ENCODE data around the gene SMIM10. TPM values are rescaled to one million over a fixed set of nuclear protein-coding genes. Genes with fewer than 3 reads are reported as not detected.

SMIM10 gene
- total RNA-seq, 1 experiment from 2014 or later: 7.2 TPM

GRCh38 chrX:134971926-134972325 lies 18.9 kb upstream of the SMIM10 start:
- in situ Hi-C loops (cut with HindIII; ENCODE audit: low pct_unique_long_range_greater_than_20kb, low sequenced_read_pairs): no loop called here
- intact Hi-C loops (cut with micrococcal nuclease; ENCODE audit: unreplicated experiment): no loop called here
- TF ChIP-seq, protein P1, sequence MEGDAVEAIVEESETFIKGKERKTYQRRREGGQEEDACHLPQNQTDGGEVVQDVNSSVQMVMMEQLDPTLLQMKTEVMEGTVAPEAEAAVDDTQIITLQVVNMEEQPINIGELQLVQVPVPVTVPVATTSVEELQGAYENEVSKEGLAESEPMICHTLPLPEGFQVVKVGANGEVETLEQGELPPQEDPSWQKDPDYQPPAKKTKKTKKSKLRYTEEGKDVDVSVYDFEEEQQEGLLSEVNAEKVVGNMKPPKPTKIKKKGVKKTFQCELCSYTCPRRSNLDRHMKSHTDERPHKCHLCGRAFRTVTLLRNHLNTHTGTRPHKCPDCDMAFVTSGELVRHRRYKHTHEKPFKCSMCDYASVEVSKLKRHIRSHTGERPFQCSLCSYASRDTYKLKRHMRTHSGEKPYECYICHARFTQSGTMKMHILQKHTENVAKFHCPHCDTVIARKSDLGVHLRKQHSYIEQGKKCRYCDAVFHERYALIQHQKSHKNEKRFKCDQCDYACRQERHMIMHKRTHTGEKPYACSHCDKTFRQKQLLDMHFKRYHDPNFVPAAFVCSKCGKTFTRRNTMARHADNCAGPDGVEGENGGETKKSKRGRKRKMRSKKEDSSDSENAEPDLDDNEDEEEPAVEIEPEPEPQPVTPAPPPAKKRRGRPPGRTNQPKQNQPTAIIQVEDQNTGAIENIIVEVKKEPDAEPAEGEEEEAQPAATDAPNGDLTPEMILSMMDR (IDR thresholded peaks at IDR 0.05): no peak
- TF ChIP-seq REST (IDR thresholded peaks at IDR 0.05; ENCODE audit: insufficient read depth in 1 of 2, low read depth in 2 of 2, low read length in 1 of 2) (no peak), POLR2AphosphoS5 (IDR thresholded peaks at IDR 0.05; ENCODE audit: low read depth, low read length) (no peak), SIN3A (IDR thresholded peaks at IDR 0.05; ENCODE audit: borderline replicate concordance, insufficient read depth, low read depth, low read length) (no peak), TCF7L2 (IDR thresholded peaks at IDR 0.05; ENCODE audit: low read depth, low read length) (no peak)
- H3K4me1 ChIP-seq (ENCODE audit: control insufficient read depth, insufficient read depth, low read length): no peaks in the 10 kb centered on the region
- no TSS peak for BruUV-seq (replicated peaks)
- H3K9me3 ChIP-seq (ENCODE audit: control insufficient read depth, insufficient read depth, low read depth, low read length): no peaks in the 10 kb centered on the region
- DNase-seq (ENCODE audit: low read depth, low spot score): no peak
- no peak for ATAC-seq
- POLR2A ChIA-PET: no interaction called here
- H3K27me3 ChIP-seq (ENCODE audit: control insufficient read depth, insufficient read depth, low read length): no peaks in the 10 kb centered on the region
- CTCF ChIA-PET: no interaction called here
- H3K27ac ChIP-seq (ENCODE audit: low read length): no peak overlapping the region
- H3K36me3 ChIP-seq (ENCODE audit: control insufficient read depth, insufficient read depth, low read length): no peaks in the 10 kb centered on the region
- no peak overlapping the region for H3K4me3 ChIP-seq (ENCODE audit: low read depth in 2 of 2, low read length in 2 of 2)

DNA sequence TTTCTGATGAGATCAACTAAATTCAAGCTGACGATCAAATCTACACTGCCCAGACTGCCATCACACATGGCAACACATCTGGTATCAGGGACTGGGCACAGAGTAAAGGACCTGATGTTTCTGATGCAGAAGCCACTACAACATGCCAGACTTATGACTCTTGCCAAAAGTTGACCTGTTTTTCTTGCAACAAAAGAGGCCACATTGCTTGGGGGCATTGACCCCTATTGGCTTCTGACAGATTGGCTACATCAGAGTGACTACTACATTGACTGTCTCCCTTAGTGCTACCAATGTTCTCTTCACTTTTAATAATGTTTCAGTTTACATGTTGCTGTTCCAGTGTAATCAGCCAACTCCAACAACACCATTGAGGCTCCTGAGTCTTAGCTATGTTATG lies 15.3 kb upstream of the SMIM10 start:
- no TSS peak for BruUV-seq (replicated peaks)
- POLR2A ChIA-PET: no interaction called here
- Histone ChIP-seq H3K4me3 (ENCODE audit: low read depth in 2 of 2, low read length in 2 of 2) (no peak overlapping the region), H3K9me3 (ENCODE audit: control insufficient read depth, insufficient read depth, low read depth, low read length) (no peaks in the 10 kb centered on the region), H3K27me3 (ENCODE audit: control insufficient read depth, insufficient read depth, low read length) (no peaks in the 10 kb centered on the region), H3K36me3 (ENCODE audit: control insufficient read depth, insufficient read depth, low read length) (no peaks in the 10 kb centered on the region), H3K27ac (ENCODE audit: low read length) (no peak overlapping the region), H3K4me1 (ENCODE audit: control insufficient read depth, insufficient read depth, low read length) (no peaks in the 10 kb centered on the region)
- CTCF ChIA-PET: no interaction called here
- DNase-seq (ENCODE audit: low read depth, low spot score) (no peak), ATAC-seq (no peak)
- intact Hi-C loops (cut with micrococcal nuclease; ENCODE audit: unreplicated experiment): no loop called here
- in situ Hi-C loops (cut with HindIII; ENCODE audit: low pct_unique_long_range_greater_than_20kb, low sequenced_read_pairs): no loop called here
- TF ChIP-seq SIN3A (IDR thresholded peaks at IDR 0.05; ENCODE audit: borderline replicate concordance, insufficient read depth, low read depth, low read length) (no peak), TCF7L2 (IDR thresholded peaks at IDR 0.05; ENCODE audit: low read depth, low read length) (no peak), POLR2AphosphoS5 (IDR thresholded peaks at IDR 0.05; ENCODE audit: low read depth, low read length) (no peak), REST (IDR thresholded peaks at IDR 0.05; ENCODE audit: insufficient read depth in 1 of 2, low read depth in 2 of 2, low read length in 1 of 2) (no peak)
- TF ChIP-seq, protein P1 (IDR thresholded peaks at IDR 0.05): no peak

Data from Panc1 (cell line).